ENCODE results near the gene ESYT2.
"Not testable (repeated sequence)": the region's sequence is repeated elsewhere in the genome, so short reads cannot be mapped to it uniquely, and the experiment has no call there.

- not testable (repeated sequence) for TF ChIP-seq EZH2 (IDR thresholded peaks at IDR 0.05; ENCODE audit: low read length)
- TF ChIP-seq, protein P1, sequence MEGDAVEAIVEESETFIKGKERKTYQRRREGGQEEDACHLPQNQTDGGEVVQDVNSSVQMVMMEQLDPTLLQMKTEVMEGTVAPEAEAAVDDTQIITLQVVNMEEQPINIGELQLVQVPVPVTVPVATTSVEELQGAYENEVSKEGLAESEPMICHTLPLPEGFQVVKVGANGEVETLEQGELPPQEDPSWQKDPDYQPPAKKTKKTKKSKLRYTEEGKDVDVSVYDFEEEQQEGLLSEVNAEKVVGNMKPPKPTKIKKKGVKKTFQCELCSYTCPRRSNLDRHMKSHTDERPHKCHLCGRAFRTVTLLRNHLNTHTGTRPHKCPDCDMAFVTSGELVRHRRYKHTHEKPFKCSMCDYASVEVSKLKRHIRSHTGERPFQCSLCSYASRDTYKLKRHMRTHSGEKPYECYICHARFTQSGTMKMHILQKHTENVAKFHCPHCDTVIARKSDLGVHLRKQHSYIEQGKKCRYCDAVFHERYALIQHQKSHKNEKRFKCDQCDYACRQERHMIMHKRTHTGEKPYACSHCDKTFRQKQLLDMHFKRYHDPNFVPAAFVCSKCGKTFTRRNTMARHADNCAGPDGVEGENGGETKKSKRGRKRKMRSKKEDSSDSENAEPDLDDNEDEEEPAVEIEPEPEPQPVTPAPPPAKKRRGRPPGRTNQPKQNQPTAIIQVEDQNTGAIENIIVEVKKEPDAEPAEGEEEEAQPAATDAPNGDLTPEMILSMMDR (optimal IDR thresholded peaks at IDR 0.05 in 1 of 3, IDR thresholded peaks at IDR 0.05 in 1 of 3, conservative IDR thresholded peaks at IDR 0.05 in 1 of 3; ENCODE audit: extremely low read depth in 1 of 3, insufficient read depth in 2 of 3, low read length in 3 of 3), result not testable (repeated sequence)
Observed at GRCh38 chr7:158878151-158879079, 49.1 kb upstream of the ESYT2 start.
